Measurements from ENCODE around the gene ZNF793.
A peak's percentile ranks its signal among the peaks of the same experiment; 100 is the strongest.

The ZNF793 gene

GRCh38 chr19:37506387-37507166 is at the start of gene ZNF793:
Gene ZNF793 (plus strand): TSS chr19:37506939. CDS start chr19:37523440, 16,501 bp downstream.
- ChIA-PET CTCF (no interaction called here), POLR2A (interaction anchor here (0.6 kb wide), 1 partner anchor 88 kb away, joined by 3 read pairs; the partner anchor contains the start of genes ZNF540 and ZNF571)
- DNase-seq (ENCODE audit: extremely low spot score): peak; percentile 58
- no peak for TF ChIP-seq CTCF (IDR thresholded peaks at IDR 0.05; ENCODE audit: control extremely low read depth, extremely low read depth, low read depth, missing control alignments)

- TF ChIP-seq CTCF (IDR thresholded peaks at IDR 0.05; ENCODE audit: control extremely low read depth, extremely low read depth, low read depth, missing control alignments): no peak
- POLR2A ChIA-PET: no interaction called here
- no peak for DNase-seq (ENCODE audit: extremely low spot score)
- CTCF ChIA-PET: no interaction called here
Observed at GRCh38 chr19:37466277-37466797, 40.4 kb upstream of the ZNF793 start.

GRCh38 chr19:37466798-37467607 is 39.7 kb upstream of the ZNF793 start, which contains the start of gene ZNF569:
Gene ZNF569 (minus strand): TSS chr19:37467444. CDS start chr19:37444921, 22,523 bp downstream.
- ChIA-PET POLR2A (no interaction called here), CTCF (interaction anchor here (1.0 to 1.3 kb wide), 2 partner anchors 85 to 97 kb away, joined by 3 to 4 read pairs; no protein-coding TSS in a partner anchor)
- TF ChIP-seq CTCF (IDR thresholded peaks at IDR 0.05; ENCODE audit: control extremely low read depth, extremely low read depth, low read depth, missing control alignments): no peak
- peak; percentile 87 for DNase-seq (ENCODE audit: extremely low spot score)

GRCh38 chr19:37467608-37468090 is 39.1 kb upstream of the ZNF793 start:
- no peak for DNase-seq (ENCODE audit: extremely low spot score)
- no peak for TF ChIP-seq CTCF (IDR thresholded peaks at IDR 0.05; ENCODE audit: control extremely low read depth, extremely low read depth, low read depth, missing control alignments)
- POLR2A ChIA-PET: no interaction called here
- CTCF ChIA-PET: interaction anchor here (1.0 to 1.3 kb wide), 2 partner anchors 84 to 97 kb away, joined by 3 to 4 read pairs; no protein-coding TSS in a partner anchor

- ChIA-PET CTCF (no interaction called here), POLR2A (interaction anchor here (0.7 to 1.2 kb wide), 2 partner anchors 21 to 126 kb away, joined by 3 to 5 read pairs; partner anchors contain the start of genes ZNF540 and ZNF571)
- no peak for TF ChIP-seq CTCF (IDR thresholded peaks at IDR 0.05; ENCODE audit: control extremely low read depth, extremely low read depth, low read depth, missing control alignments)
- DNase-seq (ENCODE audit: extremely low spot score): peak; percentile 86
Observed at GRCh38 chr19:37468961-37469777, 37.6 kb upstream of the ZNF793 start, which contains the start of gene ZNF570. Gene ZNF570 (plus strand): TSS chr19:37469356. CDS start chr19:37470355, 999 bp downstream.

Data from GM10248 (cell line).